ENCODE measurements around the gene RAB3IL1.

GRCh38 chr11:61918251-61918937 lies 1.0 kb upstream of the RAB3IL1 start:
- no peak for TF ChIP-seq GATA3 (IDR thresholded peaks at IDR 0.05; ENCODE audit: low read depth, low read length)
- TF ChIP-seq GATA2 (IDR thresholded peaks at IDR 0.05; ENCODE audit: low read depth, low read length) = no peak
